Measurements from ENCODE around the gene SLFN13.
A peak's percentile ranks its signal among the peaks of the same experiment; 100 is the strongest.
"Not testable (repeated sequence)": the region's sequence is repeated elsewhere in the genome, so short reads cannot be mapped to it uniquely, and the experiment has no call there.

Gene SLFN13, protein sequence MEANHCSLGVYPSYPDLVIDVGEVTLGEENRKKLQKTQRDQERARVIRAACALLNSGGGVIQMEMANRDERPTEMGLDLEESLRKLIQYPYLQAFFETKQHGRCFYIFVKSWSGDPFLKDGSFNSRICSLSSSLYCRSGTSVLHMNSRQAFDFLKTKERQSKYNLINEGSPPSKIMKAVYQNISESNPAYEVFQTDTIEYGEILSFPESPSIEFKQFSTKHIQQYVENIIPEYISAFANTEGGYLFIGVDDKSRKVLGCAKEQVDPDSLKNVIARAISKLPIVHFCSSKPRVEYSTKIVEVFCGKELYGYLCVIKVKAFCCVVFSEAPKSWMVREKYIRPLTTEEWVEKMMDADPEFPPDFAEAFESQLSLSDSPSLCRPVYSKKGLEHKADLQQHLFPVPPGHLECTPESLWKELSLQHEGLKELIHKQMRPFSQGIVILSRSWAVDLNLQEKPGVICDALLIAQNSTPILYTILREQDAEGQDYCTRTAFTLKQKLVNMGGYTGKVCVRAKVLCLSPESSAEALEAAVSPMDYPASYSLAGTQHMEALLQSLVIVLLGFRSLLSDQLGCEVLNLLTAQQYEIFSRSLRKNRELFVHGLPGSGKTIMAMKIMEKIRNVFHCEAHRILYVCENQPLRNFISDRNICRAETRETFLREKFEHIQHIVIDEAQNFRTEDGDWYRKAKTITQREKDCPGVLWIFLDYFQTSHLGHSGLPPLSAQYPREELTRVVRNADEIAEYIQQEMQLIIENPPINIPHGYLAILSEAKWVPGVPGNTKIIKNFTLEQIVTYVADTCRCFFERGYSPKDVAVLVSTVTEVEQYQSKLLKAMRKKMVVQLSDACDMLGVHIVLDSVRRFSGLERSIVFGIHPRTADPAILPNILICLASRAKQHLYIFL

DNA sequence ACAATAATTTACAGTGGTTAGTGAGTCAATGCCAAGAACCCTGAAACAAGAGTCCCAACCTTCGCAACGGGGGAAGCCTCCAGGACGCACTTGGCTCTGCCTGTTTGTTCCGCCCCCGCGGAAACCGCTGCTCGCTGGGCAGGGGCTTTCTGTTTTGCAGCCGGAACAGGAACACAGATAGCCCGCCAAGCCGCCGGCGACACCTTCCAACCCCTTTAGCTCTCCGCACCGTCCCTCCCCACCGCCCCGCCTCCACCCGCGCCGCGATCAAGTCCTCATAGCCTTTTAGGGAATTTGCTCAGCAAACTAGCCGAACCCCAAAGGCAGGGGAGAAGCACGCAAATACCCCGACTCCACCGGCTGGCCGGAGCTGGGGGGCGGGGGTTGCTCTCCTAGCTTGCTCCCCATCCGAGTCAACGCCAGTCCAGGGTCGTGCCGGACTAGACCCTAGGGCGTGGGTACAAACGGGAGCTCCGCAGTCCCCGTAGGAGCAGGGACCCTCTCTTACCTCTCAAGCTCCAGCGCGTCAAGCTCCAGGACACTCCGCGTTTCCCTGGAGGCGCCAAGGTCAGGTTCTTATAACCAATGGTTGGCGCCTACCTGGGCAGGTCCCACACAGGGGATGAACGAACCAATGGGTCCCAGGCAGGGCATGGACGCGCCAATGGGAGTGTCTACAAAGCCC, at the start of gene SLFN13:
Gene SLFN13 (minus strand): TSS at position 553 of the 685 bp plus-strand sequence. CDS start 3,086 bp downstream, outside the sequence.
- DNase-seq: peak; percentile 95

DNA sequence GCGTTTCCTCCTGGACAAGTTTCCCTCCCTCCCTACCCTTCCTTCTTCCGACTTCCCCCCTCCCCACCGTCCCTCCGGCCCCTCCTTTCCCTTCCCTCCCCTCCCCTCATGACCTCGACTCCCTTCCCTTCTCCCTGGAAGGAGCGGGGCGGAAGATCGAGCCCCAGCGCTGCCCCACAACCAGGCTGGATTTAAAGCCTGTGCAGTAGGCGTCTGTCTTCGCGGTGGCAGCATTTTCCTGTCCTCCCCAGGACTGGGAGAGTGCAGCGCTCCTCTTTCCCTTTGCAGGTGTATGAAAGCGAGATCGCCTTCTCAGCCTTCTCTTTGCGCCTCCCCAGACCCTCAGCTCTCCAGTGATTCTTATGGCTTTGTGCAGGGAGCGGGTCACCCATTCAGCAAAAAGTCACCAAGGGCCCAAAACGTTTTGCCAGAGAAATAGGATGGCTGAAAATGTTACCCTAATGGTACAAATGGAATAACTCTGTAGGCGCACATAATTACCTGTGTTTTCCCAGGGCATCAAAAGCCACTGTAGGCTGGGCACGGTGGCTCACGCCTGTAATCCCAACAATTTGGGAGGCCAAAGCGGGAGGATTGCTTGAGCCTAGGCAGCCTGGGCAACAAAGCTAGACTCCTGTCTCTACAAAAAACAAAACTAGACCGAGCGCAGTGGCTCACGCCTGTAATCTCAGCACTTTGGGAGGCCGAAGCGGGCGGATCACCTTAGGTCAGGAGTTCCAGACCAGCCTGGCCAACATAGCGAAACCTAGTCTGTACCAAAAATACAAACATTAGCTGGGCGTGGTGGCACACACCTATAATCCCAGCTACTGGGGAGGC, 48.1 kb upstream of the SLFN13 start:
- DNase-seq: no peak

DNA sequence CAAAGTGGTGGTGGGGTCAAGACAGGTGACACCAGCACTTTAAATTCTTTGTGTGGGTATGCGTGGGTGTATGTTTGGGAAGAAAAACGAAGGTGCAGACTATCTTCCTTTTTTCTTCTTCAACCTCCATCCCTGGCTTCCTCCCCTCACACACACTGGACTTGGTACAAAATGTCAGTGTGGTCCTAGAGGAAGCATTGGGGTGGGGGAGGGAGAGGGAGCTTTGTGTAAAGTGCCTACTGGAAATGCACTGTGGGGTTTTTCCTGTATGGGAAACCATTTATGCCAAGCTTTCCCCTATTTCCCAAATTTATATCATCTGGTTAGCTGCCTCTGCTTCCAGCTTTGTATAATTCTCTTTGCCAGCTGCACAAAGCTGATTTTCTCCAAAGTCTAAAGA, 44.5 kb upstream of the SLFN13 start:
- no peak for DNase-seq

DNA sequence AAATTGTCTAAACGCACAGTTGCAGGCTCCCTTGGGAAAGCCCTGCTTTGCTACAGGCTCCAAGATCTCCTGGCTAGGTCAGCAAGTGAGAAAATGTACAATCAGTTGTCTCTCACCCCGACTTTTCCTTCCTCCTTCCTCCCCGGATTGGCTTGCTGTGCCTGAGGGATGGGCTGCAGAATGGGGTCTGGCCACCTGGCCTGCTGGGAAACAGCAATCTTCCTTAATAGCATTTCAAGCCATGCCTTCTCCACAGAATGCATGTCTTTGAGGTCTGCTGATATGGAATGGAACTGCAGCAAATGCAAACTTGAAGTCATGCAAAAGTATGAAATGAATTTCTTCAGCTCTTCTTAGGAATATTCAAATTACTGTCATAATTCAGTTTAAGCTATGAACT, 42.9 kb upstream of the SLFN13 start:
- no peak for DNase-seq

DNA sequence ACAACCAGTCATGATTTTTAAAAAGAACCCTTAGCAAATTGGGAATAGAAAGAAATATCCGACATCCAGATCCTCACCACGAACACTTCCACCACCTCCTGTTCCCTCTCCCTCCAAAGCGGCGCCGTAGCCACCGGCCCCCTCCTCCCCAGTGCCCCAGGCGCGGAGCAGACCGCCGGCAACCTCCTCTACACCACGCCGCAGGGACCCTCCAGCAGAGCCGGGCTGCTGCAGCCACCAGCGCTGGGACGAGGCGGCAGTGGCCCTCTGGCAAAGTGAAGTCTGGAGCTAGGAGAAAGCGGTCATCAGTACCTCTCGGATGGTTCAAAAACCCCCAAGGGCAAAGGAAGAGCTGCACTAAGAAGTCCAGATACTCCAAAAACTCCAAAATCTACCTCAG, 41.4 kb upstream of the SLFN13 start:
- no peak for DNase-seq

DNA sequence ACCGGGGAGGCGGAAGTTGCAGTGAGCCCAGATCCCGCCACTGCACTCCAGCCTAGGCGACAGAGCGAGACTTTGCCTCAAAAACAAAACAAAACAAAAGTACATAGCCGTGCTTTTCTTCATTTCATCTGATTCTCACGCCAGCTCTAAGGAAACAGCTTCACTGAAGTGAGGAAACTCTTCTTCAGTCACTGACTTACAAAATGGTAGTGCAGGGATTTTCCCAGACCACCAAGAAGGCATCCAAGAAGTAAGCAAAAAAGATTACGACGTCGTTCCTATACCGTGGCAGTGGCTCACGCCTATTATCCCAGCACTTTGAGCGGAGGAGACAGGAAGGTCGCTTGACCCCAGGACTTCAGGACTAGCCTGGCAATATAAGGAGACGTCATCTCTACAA, 40.4 kb upstream of the SLFN13 start:
- DNase-seq: no peak

DNA sequence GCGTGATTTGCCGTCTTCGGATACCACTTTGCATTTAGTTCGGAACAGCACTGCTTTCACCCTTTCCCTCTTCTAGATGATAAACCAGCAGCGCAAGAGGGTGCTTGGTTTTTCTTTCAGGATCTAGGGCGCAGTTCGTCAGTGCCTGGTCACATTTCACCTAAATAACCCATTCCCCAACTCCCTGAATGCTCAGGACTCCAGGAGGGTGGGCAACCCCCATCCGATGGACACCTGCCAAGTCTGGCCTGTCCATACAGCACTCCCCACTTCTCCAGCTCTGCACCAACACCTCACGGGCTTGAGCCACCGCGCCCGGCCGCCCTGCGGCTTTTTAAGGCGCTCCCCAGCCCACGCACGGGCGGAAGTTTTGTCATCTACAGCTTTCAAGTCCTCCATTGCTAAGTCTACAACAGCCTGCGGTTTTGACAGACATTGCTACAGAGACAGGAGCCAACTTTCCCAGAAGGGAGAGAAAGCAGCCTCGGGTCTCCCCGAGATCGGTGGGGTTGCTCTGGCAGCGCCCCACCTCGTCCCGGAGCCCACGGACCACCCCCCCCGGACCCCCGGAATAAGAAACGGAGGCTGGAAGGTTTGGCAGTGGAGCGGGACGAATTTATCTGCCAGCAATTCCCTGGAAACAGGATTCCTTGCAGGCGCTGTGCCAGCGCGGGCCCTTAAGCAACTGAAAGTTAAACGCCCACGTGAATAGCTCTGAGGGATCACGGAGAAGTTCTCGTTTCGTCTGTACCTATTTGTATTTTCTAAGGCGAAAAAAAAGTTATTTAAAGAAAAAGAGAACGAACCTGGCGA, 38.6 kb upstream of the SLFN13 start:
- DNase-seq: peak; percentile 93

DNA sequence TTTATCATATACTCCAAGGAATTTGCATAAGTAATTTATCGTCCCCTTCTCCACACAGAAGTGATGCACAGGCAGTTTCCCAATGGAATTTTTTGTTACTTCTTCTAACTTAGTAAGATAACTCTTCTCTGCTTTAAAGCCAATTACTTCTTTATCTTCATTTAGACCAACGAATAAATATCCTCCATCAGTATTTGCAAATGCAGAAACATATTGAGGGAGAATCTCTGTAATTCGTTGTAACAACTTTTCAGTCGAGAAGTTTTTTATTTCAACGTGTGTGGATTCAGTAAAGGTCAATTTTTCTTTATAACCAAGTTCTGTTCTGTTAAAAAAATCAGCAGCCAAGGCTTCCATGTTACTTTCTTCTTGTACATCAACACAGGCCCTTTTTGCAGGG, 30.7 kb upstream of the SLFN13 start:
- DNase-seq: no peak

DNA sequence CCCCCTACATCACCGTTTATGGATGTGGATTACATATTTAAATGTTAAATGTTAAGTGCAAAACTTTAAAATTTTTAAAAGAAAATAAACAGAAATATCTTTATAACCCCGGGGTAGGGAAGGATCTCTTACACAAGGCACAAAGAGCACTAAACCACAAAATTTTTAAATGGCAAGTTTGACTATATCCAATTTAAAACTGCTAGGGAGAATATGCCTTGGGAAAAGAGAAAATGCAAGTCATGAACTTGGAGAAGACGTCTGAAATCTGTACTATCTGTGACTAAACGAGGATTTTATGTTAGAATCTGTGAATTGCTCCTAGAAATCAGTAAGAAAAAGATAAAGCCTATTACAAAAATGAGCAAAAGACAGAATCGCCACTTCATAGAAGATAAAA, 28.7 kb upstream of the SLFN13 start:
- DNase-seq: no peak

DNA sequence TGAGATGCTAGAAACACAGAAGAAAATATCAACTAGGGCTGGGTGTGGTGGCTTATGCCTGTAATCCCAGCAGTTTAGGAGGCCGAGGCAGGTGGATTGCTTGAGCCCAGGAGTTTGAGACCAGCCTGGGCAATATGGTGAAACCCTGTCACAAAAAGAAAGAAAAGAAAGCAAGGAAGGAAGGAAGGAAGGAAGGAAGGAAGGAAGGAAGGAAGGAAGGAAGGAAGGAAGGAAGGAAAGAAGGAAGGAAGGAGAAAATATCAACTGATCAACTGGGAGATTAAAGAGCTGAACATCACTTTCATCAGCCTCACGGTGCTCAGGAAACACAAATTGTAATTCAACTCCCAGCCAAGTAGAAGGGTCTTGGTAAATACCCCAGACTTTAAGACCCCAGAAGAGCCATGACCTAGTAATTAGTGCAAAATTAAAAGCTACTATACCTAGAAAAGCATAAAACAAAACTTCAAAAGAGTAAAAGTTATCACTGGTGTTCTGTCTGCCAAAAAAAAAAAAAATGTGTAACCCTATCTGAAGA, 27.8 kb upstream of the SLFN13 start:
- no peak for DNase-seq

DNA sequence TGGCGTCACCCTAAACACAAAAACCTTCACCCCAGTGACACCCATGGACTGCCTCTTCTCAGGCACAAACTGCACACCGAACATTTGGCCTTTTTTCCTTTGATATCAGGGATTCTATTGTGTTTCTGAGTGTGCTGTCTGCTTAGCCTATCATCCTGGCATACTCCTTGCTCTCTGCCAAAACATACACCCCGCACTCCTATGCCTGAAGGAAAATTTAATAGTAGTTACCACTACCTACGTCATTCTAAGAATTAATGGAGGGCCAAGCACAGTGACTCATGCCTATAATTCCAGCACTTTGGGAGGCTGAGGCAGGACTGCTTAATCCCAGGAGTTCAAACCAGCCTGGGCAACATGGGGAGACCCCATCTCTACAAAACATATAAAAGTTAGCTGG, 19.9 kb upstream of the SLFN13 start:
- DNase-seq: no peak

DNA sequence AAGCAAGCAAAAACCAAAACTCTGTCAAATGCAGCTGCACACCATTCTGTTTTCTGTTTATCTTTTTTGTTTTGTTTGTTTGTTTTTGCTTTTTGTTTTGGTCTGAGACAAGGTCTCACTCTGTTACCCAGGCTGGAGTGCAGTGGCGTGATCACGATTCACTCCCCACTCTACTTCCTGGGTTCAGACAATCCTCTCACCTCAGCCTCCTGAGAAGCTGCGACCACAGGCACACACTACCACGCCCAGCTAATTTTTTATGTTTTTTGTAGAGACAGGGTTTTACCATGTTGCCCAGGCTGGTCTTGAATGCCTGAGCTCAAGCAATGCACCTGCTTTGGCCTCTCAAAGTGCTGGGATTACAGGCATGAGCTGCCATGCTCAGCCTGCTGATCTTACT, 19.3 kb upstream of the SLFN13 start:
- DNase-seq: no peak

DNA sequence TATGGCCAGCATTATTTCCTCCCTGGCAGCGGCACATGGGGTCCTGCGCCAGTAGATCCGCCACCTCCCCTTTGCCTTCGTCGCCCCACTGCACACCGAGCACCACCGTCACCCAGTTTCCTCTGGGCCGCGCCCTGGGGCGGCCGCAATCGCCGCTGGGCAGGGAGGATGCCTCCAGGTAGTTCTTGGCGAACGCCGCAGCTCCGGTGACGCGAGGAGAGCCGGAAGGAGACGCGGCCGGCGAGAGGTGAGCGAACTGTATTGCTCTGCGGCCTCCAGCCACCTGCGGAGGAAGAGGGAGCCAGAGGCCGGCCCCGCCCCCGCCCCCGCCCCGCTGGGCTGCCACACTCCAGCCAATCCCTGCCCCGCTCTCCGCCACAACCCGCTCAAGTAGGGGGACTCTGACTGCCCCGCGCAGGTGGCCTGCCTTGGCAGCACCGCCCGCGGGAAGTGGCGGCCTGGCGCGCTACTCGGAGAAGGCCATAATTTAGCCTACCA, 11.8 kb upstream of the SLFN13 start:
- peak; percentile 80 for DNase-seq

DNA sequence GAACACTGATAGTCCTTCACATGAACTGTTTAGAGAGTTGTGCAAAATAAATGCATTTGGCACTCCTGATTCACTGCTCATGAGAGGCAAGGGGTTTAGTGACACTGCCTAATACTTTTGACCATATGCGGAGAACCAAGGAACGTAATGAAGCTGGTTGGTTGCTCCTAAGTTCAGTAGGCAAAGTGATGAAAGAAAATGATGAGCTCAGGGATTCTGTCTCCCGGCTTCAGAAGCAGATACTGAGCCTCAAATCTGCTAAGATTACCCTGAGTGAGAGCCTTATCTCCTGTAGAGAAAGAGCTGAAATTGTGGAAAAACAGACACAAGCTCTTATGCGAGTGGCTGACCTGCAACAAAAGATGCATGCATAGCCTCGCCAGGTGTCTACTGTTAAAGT, 5.5 kb upstream of the SLFN13 start:
- not testable (repeated sequence) for DNase-seq

DNA sequence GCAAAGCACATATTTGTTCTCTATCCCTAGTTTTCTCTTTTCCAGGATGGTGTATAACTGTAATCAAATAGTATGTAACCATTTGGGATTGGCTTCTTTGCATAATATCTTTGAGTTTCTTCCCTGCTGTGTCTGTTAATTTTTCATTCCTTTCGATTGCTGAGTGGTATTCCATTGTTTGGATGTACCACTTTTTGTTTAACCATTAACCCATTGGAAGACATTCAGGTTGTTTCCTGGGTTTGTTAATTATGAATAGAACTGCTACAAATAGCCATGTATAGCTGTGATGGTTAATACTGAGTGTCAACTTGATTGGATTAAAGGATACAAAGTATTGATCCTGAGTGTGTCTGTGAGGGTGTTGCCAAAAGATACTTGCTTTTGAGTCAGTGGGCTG, 4.6 kb upstream of the SLFN13 start:
- DNase-seq: no peak

DNA sequence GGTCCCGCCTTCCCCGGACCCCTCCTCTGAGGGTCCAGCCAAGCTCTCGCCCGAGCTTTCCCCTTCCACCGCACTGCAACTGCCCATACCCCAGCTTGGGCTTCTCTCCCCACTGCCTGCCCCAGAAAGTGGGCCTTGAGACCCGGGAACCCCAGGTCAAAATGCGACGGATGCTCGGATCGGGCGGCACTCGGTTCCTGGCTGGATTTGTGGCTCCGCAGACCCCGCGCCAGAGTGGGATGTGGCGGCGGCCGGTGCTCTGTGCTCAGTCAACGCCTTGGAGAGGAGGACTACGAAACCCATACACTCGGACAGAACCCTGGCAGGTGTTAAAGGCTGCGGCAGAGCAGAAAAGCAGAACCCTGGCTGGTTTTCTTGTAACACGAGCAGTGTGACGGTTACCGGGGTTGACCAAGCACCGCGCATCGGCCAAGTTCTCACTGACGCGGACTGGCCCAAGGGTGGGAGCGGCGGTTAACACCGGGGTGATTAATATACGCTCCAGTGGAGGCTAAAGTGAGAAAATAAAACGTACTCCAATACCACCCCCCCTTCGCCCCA, 885 bp upstream of the SLFN13 start:
- DNase-seq: no peak

DNA sequence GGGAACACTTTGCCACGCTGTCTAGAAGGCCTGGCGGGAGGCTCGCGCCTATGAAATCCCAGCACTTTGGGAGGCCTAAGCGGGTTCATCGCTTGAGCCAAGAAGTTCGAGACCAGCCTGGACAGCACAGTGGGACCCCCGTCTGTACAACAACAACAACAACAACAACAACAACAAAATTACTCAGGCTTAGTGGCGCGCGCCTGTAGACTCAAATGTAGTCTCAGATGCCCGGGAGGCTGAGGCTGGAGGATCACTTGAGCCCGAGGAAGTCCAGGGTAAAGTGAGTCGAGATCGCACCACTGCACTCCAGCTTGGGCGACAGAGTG, 297 bp upstream of the SLFN13 start:
- no peak for DNase-seq

DNA sequence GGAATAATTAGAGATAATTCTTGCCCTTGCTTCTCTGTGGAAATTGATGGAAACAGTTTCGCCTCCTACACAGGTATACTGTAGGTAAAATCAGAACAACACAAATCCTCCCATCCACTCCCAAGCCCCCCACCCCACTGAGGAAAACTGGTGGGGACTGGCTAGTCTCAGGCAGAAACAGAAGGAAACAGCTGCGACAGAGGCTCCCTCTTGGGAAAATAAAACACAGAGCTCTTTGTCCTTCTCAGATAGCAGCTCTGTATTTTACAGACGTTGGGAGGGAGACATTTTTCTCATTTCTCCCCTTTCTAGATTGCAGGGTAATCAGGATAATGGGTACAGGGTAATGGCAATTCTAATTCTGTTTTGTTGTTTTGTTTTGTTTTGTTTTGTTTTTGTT, 1.1 kb downstream of the SLFN13 start:
- no peak for DNase-seq

DNA sequence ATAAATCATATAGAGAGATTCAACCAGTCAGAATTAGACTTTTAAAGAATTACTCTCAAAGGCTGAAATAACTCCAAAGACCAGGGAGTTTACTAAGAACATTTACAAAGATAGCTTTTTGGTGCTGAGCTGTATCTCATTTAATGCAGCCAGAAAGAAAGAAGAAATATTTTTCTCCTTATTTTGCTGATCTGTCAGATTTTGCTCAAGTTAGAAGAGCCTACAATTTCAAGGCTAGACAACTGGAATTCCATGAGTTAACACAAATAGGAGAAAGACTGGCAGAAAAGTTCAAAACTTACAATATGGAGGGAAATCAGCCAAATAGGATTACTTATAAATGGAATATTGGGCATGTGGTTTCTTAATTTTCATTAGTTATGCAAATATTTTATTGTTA, 10.1 kb downstream of the SLFN13 start:
- DNase-seq: no peak

DNA sequence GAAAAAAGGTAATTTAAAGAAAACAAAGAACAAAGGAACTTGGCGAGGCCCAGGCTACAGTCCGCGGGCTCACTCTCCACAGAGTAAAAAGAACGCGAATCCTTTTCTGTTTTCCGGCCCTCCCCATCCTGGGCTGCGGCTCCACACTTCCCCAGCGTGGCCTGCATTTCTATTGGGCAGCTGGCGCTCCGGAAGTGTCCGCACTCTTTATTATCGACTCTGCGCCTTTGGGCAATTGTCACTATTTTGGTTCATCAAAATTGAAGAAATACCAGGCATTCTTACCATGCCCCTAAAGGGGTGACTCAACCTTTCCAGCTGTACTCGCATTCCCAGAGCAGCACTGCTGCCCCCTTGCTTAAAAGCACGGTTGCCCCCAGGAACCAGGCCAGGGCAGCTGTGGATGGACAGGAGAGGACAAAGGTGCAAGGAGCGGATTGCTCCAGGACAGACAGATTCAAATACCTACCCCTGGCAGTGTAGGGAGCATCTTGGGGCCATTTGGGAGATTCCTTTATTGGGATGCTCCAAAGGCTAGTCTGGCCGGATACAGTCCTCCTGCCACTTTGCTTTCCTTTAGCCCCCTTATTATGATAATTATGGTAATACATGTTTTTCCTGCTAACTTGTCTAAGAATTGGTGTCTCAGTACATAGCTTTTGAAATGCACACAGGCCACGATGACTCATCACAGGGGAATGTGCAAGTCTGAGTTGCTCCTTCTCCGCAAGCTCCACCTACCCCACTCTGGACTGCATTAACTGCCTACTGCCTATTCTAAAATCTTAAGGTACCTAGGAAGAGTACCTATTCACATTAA, 15.3 kb downstream of the SLFN13 start:
- DNase-seq: peak; percentile 75
